Activated CD8-positive, alpha-beta T cell treated with anti-CD3 and anti-CD28 coated beads for 36 hours (primary cell): ENCODE results near the gene PTGER4. TPM values are rescaled to one million over a fixed set of nuclear protein-coding genes. Genes with fewer than 3 reads are reported as not detected.
"Not testable (repeated sequence)": the region's sequence is repeated elsewhere in the genome, so short reads cannot be mapped to it uniquely, and the experiment has no call there.

Experiments
- ATAC-seq: fragments of 200-7000 bp; cut with Tn5 transposase; one replicate; pipeline ENCODE4 v1.10.0; 2021; ENCODE audit warnings: mild to moderate bottlenecking, moderate library complexity
- CTCF ChIA-PET: fragments of 350-600 bp; sonication (Branson Sonifier 250); formaldehyde crosslinking; loops from one replicate; lab custom pipeline; 2021; ENCODE audit warnings: antibody characterized with exemption; lab: Charles Lee
- POLR2A ChIA-PET: fragments of 350-600 bp; sonication (Branson Sonifier 250); formaldehyde crosslinking; loops from one replicate; lab custom pipeline; 2021; ENCODE audit warnings: antibody characterized with exemption; lab: Charles Lee
- DNase-seq: peaks from one replicate; pipeline ENCODE4 v3.0.0-alpha.2; 2020
- H3K27ac Mint-ChIP-seq: one replicate; pipeline ENCODE4 v1.8.0; 2021; ENCODE audit warnings: mild to moderate bottlenecking, mixed read lengths
- H3K27me3 Mint-ChIP-seq: one replicate; pipeline ENCODE4 v1.8.0; 2021; ENCODE audit warnings: mixed read lengths
- H3K36me3 Mint-ChIP-seq: one replicate; pipeline ENCODE4 v1.8.0; 2021; ENCODE audit warnings: low read depth, mixed read lengths
- H3K4me1 Mint-ChIP-seq: one replicate; pipeline ENCODE4 v1.8.0; 2021; ENCODE audit warnings: low read depth, mixed read lengths
- H3K4me3 Mint-ChIP-seq: one replicate; pipeline ENCODE4 v1.8.0; 2021; ENCODE audit warnings: mild to moderate bottlenecking, moderate library complexity, mixed read lengths
- H3K9me3 Mint-ChIP-seq: one replicate; pipeline ENCODE4 v1.8.0; 2021; ENCODE audit warnings: mixed read lengths
- intact Hi-C: fragments of 100-400 bp; cut with micrococcal nuclease; formaldehyde crosslinking; loops from one replicate; pipeline ENCODE4 v1.10.0; 2022
- total RNA-seq, 2 experiments: library from RNA; stranded (reverse); gene quantifications; one replicate each; pipeline ENCODE4 v1.2.3, GENCODE V29; 2021
- TF ChIP-seq, protein P1 (sequence below): fragments of 200-600 bp; IDR thresholded peaks from one replicate; pipeline ENCODE4 v1.8.0; 2022; ENCODE audit warnings: antibody characterized with exemption, mild to moderate bottlenecking

The PTGER4 gene
- total RNA-seq, 2 experiments from 2014 or later = 62.8 to 62.9 TPM

DNA sequence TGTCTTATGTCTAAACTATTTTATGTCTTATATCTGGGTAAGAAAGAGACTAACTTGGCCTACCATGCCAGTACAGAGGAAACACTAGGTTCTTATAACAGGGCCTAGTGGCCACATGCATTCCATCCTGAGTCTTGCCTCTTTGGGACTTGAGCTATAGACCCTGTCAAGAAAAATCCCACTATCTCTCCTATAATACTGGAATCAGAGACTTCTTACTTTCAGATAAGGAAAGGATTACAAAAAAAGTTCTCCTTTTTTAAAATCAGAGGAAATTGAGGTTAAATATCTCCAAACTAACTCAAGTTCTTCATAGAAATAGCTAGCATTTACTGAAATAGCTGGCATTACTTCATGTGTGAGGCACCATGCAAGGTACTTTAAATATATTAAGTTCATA is 34.3 kb downstream of the PTGER4 start:
- Mint-ChIP-seq H3K27me3 (no peaks in the 10 kb centered on the region), H3K36me3 (peaks cover 33% of the 10 kb centered on the region), H3K4me3 (no peak overlapping the region), H3K27ac (no peak overlapping the region), H3K4me1 (peaks cover 14% of the 10 kb centered on the region), H3K9me3 (peaks cover 4% of the 10 kb centered on the region)
- CTCF ChIA-PET = interaction anchor here (0.6 to 3.2 kb wide), 8 partner anchors 9 to 1000 kb away, joined by 3 to 17 read pairs (median 4); no protein-coding TSS in a partner anchor
- TF ChIP-seq, protein P1, sequence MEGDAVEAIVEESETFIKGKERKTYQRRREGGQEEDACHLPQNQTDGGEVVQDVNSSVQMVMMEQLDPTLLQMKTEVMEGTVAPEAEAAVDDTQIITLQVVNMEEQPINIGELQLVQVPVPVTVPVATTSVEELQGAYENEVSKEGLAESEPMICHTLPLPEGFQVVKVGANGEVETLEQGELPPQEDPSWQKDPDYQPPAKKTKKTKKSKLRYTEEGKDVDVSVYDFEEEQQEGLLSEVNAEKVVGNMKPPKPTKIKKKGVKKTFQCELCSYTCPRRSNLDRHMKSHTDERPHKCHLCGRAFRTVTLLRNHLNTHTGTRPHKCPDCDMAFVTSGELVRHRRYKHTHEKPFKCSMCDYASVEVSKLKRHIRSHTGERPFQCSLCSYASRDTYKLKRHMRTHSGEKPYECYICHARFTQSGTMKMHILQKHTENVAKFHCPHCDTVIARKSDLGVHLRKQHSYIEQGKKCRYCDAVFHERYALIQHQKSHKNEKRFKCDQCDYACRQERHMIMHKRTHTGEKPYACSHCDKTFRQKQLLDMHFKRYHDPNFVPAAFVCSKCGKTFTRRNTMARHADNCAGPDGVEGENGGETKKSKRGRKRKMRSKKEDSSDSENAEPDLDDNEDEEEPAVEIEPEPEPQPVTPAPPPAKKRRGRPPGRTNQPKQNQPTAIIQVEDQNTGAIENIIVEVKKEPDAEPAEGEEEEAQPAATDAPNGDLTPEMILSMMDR = no peak
- POLR2A ChIA-PET = no interaction called here
- intact Hi-C loops = no loop called here
- DNase-seq (no peak), ATAC-seq (no peak)

DNA sequence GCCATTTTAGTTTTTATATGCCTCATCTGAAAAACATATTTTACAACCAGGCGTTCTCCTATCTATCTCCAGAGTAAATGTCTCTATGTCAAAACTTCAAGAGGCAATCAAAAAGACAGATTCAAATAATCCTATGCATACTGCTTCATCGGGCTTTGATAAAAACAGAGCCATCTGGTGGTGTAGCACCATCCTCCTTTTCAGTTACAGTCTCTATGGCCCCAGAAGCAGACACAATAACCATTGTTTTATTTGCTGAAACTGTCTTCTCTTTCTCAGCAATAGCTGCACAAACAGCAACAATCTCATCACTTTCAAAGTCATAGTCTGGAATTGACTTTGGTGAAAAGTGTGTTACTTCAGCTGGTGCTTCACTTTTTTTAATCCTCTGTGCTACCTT is 36.3 kb downstream of the PTGER4 start:
- Mint-ChIP-seq H3K27me3 (no peaks in the 10 kb centered on the region), H3K4me3 (no peak overlapping the region), H3K36me3 (peaks cover 31% of the 10 kb centered on the region), H3K9me3 (no peaks in the 10 kb centered on the region), H3K27ac (no peak overlapping the region), H3K4me1 (peaks cover 14% of the 10 kb centered on the region)
- no peak for DNase-seq
- intact Hi-C loops = no loop called here
- TF ChIP-seq, protein P1 = no peak
- ChIA-PET CTCF (interaction anchor here (0.9 kb wide), 2 partner anchors 14 to 16 kb away, joined by 3 read pairs; no protein-coding TSS in a partner anchor), POLR2A (no interaction called here)
- ATAC-seq = no peak

- CTCF ChIA-PET = interaction anchor here (0.9 kb wide), 1 partner anchor 16 kb away, joined by 3 read pairs; no protein-coding TSS in a partner anchor
- Mint-ChIP-seq H3K4me3 (no peak overlapping the region), H3K36me3 (peaks cover 37% of the 10 kb centered on the region), H3K27me3 (no peaks in the 10 kb centered on the region), H3K27ac (no peak overlapping the region), H3K4me1 (peaks cover 15% of the 10 kb centered on the region), H3K9me3 (peaks cover 2% of the 10 kb centered on the region)
- no peak for DNase-seq
- no peak for ATAC-seq
- POLR2A ChIA-PET = no interaction called here
- intact Hi-C loops = no loop called here
- TF ChIP-seq, protein P1 = no peak
Measured at GRCh38 chr5:40716590-40716989, 36.9 kb downstream of the PTGER4 start.

- intact Hi-C loops = no loop called here
- ChIA-PET CTCF (interaction anchor here (0.7 to 1.3 kb wide), 2 partner anchors 12 to 302 kb away, joined by 3 read pairs; no protein-coding TSS in a partner anchor), POLR2A (no interaction called here)
- Mint-ChIP-seq H3K9me3 (peaks cover 2% of the 10 kb centered on the region), H3K27me3 (no peaks in the 10 kb centered on the region), H3K4me1 (peaks cover 16% of the 10 kb centered on the region), H3K4me3 (no peak overlapping the region), H3K27ac (no peak overlapping the region), H3K36me3 (peaks cover 42% of the 10 kb centered on the region)
- ATAC-seq (no peak), DNase-seq (no peak)
- TF ChIP-seq, protein P1 = no peak
Measured at GRCh38 chr5:40717281-40717680, 37.6 kb downstream of the PTGER4 start.

DNA sequence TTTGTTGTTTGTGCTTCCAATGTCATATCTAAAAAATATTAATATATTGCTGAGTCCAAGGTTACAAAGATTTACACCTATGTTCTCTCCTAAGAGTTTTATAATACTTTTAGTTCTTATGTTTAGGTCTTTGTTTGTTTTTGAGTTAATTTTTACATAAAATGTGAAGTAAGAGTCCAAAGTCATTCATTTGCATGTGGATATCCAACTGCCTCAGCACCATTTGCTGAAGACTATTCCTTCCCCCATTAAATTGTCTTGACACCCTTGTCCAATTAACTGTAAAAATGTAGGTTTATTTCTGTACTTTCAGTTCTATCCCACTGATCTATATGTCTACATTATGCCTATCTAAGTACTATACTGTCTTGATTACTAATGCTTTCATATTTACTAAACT is 40.4 kb downstream of the PTGER4 start:
- ChIA-PET POLR2A (no interaction called here), CTCF (no interaction called here)
- peaks cover 16% of the 10 kb centered on the region for H3K4me1 Mint-ChIP-seq
- ATAC-seq (no peak), DNase-seq (no peak)
- peaks cover 49% of the 10 kb centered on the region for H3K36me3 Mint-ChIP-seq
- no peak overlapping the region for H3K4me3 Mint-ChIP-seq
- H3K9me3 Mint-ChIP-seq = peaks cover 2% of the 10 kb centered on the region
- H3K27ac Mint-ChIP-seq = no peak overlapping the region
- intact Hi-C loops = no loop called here
- TF ChIP-seq, protein P1 = no peak
- no peaks in the 10 kb centered on the region for H3K27me3 Mint-ChIP-seq

DNA sequence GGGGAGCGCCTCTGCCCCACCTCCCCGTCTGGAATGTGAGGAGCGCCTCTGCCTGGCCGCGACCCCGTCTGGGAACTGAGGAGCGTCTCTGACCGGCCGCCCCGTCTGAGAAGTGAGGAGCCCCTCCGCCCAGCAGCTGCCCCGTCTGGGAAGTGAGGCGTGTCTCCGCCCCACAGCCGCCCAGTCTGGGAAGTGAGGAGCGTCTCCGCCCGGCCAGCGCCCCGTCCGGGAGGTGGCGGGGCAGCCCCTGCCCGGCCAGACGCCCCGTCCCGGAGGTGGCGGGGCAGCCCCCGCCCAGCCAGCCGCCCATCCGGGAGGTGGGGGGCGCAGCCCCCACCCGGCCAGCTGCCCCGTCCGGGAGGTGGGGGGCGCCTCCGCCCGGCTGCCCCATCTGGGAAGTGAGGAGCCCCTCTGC is 42.8 kb downstream of the PTGER4 start:
- H3K9me3 Mint-ChIP-seq, DNase-seq, intact Hi-C loops, ATAC-seq, CTCF ChIA-PET, POLR2A ChIA-PET, H3K27ac Mint-ChIP-seq, H3K27me3 Mint-ChIP-seq, H3K4me3 Mint-ChIP-seq, H3K4me1 Mint-ChIP-seq: not testable (repeated sequence)
- H3K36me3 Mint-ChIP-seq = peaks cover 44% of the 10 kb centered on the region
